Measurements from ENCODE around the gene FHOD1. TPM values are rescaled to one million over a fixed set of nuclear protein-coding genes. Genes with fewer than 3 reads are reported as not detected.

Gene FHOD1
- polyA plus RNA-seq, 1 experiment: 21.2 TPM

DNA sequence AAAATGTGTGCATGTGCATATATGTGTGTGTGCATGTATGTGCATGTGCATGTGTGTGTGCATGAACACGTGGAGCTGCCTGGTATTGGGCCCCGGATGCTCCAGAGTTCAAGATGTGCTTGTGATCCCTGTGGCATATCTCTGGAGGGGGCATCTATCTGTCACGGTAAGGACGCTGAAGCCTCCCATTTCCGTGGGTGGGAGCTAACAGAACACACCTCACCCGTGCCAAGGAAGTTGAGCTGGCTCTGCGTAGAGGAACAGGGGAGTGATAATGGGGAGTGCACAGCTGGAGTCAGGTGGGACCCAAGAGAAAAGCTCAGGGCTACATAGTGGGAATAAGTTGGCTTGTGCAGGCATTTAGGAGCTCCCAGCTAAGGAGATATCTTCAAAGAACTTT is 35.6 kb downstream of the FHOD1 start:
- no peak overlapping the region for H3K27ac ChIP-seq (ENCODE audit: low read depth, low read length)
- TF ChIP-seq, protein P1, sequence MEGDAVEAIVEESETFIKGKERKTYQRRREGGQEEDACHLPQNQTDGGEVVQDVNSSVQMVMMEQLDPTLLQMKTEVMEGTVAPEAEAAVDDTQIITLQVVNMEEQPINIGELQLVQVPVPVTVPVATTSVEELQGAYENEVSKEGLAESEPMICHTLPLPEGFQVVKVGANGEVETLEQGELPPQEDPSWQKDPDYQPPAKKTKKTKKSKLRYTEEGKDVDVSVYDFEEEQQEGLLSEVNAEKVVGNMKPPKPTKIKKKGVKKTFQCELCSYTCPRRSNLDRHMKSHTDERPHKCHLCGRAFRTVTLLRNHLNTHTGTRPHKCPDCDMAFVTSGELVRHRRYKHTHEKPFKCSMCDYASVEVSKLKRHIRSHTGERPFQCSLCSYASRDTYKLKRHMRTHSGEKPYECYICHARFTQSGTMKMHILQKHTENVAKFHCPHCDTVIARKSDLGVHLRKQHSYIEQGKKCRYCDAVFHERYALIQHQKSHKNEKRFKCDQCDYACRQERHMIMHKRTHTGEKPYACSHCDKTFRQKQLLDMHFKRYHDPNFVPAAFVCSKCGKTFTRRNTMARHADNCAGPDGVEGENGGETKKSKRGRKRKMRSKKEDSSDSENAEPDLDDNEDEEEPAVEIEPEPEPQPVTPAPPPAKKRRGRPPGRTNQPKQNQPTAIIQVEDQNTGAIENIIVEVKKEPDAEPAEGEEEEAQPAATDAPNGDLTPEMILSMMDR (IDR thresholded peaks at IDR 0.05; ENCODE audit: low read depth, low read length): no peak
- no peak overlapping the region for H3K4me3 ChIP-seq (ENCODE audit: low read depth, low read length)
- H3K9me3 ChIP-seq (ENCODE audit: control insufficient read depth, insufficient read depth, low read length): no peaks in the 10 kb centered on the region
- no peaks in the 10 kb centered on the region for H3K27me3 ChIP-seq (ENCODE audit: control insufficient read depth, insufficient read depth, low read length)
- POLR2A ChIA-PET: interaction anchor here (0.9 to 2.6 kb wide), 2 partner anchors 11 to 16 kb away, joined by 3 to 8 read pairs; partner anchors contain the start of gene TMEM208
- DNase-seq (ENCODE audit: low read depth, low spot score): no peak
- CTCF ChIA-PET: interaction anchor here (1.5 kb wide), 1 partner anchor 56 kb away, joined by 3 read pairs; no protein-coding TSS in a partner anchor

DNA sequence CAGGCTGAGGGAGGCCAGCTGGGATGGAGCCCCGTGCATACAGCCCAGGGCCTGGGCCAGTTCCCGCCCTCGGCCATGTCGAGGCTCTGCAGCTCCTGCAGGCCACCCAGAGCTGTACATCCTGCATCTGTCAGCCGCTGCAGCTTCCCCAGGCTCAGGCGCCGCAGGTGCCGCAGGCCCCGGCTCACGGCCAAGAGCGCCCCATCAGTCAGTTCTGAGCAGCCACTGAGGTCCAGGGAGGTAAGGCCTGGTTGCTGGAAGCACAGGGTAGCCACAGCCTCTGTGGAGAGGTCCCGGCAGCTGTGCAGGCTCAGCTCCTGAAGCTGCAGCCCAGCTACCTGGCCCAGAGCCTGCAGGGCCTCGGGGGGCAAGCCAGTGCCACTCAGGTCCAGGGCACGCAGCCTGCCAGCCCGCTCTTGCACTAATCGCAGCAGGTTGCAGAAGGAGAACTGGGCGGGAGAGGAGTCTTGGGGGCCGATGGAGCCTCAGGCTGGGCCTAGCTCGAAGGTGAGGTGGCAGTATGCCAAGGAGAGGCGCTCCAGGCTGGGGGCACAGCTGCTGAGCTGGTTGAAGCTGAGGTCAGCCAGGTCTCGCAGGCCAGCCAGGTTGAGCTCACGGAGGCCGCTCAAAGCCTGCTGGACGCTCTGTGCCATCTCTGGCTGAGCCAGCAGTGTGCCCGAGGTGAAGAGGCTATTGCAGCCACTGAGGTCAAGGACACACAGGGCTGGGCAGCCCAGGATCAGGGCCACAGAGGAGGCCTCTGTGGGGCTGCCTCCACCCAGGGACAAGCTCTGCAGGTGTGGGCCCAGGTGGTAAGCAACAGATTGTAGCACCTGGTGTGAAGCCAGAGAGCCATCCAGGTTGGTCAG is 37.0 kb downstream of the FHOD1 start:
- no peak overlapping the region for H3K4me3 ChIP-seq (ENCODE audit: low read depth, low read length)
- H3K27ac ChIP-seq (ENCODE audit: low read depth, low read length): no peak overlapping the region
- H3K27me3 ChIP-seq (ENCODE audit: control insufficient read depth, insufficient read depth, low read length): no peaks in the 10 kb centered on the region
- TF ChIP-seq, protein P1 (IDR thresholded peaks at IDR 0.05; ENCODE audit: low read depth, low read length): no peak
- no peak for DNase-seq (ENCODE audit: low read depth, low spot score)
- POLR2A ChIA-PET: interaction anchor here (2.6 kb wide), 1 partner anchor 17 kb away, joined by 8 read pairs; the partner anchor contains the start of gene TMEM208
- CTCF ChIA-PET: no interaction called here
- H3K9me3 ChIP-seq (ENCODE audit: control insufficient read depth, insufficient read depth, low read length): no peaks in the 10 kb centered on the region

DNA sequence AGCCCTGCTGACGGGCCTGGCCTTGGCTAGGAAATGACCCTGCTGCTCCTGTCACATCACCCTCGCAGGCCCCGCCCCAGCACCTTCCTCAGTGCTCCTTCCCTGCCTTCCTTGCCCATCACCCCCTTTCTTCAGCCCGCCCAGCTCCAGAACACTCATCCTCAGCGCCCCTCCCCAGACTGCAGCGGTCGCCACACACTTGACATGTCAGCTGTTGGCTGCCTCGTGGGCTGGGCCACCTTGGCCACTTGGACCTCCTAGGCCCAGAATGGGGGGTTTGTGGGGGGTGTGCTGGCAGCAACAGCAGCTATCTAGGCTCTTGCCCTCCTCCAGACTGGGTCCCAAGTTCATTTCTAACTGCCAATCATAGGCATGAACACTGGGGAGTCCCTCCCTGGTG is 37.7 kb downstream of the FHOD1 start:
- POLR2A ChIA-PET: interaction anchor here (2.6 kb wide), 1 partner anchor 18 kb away, joined by 8 read pairs; the partner anchor contains the start of gene TMEM208
- TF ChIP-seq, protein P1 (IDR thresholded peaks at IDR 0.05; ENCODE audit: low read depth, low read length): no peak

DNA sequence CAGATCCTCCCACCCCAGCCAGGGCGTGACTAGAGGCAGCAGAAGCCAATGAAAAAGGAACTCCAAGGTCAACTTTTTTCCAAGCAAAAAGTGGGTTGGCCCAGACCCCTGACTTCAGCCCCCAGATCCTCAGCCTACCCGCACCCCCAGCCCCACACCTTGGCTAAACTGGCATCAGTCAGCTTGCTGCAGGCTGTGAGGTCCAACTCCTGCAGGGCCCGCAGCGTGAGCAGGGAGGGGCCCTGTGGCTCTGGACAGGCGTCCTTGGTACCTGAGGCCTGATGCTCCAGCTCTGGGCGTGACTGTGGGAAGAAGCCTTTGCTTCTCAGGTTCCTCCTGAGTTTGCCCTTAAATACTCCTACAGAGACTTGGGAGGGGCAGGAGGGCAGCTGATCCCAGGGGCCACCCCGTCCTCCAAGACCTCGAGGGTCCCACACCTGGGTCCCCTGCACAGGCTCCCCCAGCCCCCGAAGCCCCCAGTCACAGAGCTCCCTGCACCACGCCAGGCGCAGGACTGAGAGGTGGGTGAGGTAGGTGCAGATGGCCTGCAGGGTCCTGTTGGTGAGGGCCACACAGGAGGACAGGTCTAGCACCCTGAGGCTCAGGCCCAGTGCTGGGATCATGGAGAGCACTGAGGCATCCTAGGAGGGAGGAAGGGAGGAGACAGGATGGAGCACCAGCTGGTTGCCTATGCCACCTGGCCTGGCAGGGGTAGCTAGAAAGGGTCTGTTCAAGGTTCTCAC is 39.0 kb downstream of the FHOD1 start:
- CTCF ChIA-PET: interaction anchor here (0.6 to 1.5 kb wide), 3 partner anchors 10 to 185 kb away, joined by 3 to 4 read pairs (median 4); partner anchors contain the start of gene TPPP3

More for the DNA sequence above, 37.7 kb downstream of the FHOD1 start:
- no peak overlapping the region for H3K4me3 ChIP-seq (ENCODE audit: low read depth, low read length)
- no peaks in the 10 kb centered on the region for H3K27me3 ChIP-seq (ENCODE audit: control insufficient read depth, insufficient read depth, low read length)
- H3K27ac ChIP-seq (ENCODE audit: low read depth, low read length): no peak overlapping the region
- CTCF ChIA-PET: no interaction called here
- H3K9me3 ChIP-seq (ENCODE audit: control insufficient read depth, insufficient read depth, low read length): no peaks in the 10 kb centered on the region
- DNase-seq (ENCODE audit: low read depth, low spot score): no peak

More for the DNA sequence above, 39.0 kb downstream of the FHOD1 start:
- Histone ChIP-seq H3K9me3 (ENCODE audit: control insufficient read depth, insufficient read depth, low read length) (no peaks in the 10 kb centered on the region), H3K27me3 (ENCODE audit: control insufficient read depth, insufficient read depth, low read length) (no peaks in the 10 kb centered on the region), H3K27ac (ENCODE audit: low read depth, low read length) (no peak overlapping the region), H3K4me3 (ENCODE audit: low read depth, low read length) (no peak overlapping the region)
- no peak for DNase-seq (ENCODE audit: low read depth, low spot score)
- POLR2A ChIA-PET: interaction anchor here (0.6 to 1.8 kb wide), 5 partner anchors 10 to 306 kb away, joined by 3 to 4 read pairs (median 3); no protein-coding TSS in a partner anchor
- TF ChIP-seq, protein P1 (IDR thresholded peaks at IDR 0.05; ENCODE audit: low read depth, low read length): no peak
